ENCODE measurements around the gene PLEKHG5.
"Not testable (repeated sequence)": the region's sequence is repeated elsewhere in the genome, so short reads cannot be mapped to it uniquely, and the experiment has no call there.

Gene PLEKHG5

DNA sequence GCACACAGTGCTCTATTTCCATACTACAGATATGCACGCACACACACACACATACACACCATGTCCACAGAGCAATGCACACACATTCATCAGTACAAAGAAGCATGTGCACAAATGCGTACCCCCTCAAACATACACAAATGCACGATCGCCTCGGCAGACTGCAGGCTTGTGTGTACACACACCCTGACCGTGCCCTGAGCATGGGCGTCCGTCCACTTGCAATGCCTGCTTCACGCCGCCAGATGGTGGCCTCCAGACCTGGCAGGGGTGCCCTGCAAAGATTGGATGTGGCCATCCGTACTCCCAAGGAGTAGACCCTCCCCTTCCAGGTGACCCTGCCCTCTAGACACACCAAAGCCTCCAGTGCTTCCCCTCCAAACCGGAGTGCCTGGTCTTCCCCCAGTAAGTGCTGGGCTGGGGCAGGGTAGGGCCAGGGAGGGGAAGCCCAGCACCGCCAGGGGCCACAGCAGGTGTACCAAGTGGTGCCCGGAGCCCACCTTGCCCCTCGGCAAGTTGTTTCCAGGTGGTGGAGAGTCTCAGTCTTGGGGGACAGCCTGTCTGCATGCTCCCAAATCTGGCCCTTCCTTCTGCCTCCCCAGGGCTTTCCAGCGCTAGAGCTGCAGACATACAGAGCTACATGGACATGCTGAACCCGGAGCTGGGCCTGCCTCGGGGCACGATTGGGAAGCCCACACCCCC, 46.3 kb downstream of the PLEKHG5 start:
- no peak for DNase-seq

DNA sequence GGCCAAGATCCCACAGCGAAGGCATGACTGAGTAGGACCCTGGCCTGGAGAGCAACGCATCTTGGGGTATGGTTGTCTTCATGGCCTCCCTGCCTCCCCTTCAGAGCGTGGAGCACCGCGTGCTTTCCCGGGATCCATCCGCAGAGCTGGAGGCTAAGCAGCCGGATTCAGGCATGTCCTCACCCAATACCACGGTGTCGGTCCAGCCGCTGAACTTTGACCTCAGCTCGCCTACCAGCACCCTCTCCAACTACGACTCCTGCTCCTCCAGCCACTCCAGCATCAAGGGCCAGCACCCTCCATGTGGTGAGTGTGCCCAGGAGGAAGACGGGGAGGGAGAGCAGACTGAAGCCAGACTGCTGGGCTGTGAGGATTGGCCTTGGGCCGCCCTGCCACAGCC, 47.1 kb downstream of the PLEKHG5 start:
- DNase-seq = no peak

DNA sequence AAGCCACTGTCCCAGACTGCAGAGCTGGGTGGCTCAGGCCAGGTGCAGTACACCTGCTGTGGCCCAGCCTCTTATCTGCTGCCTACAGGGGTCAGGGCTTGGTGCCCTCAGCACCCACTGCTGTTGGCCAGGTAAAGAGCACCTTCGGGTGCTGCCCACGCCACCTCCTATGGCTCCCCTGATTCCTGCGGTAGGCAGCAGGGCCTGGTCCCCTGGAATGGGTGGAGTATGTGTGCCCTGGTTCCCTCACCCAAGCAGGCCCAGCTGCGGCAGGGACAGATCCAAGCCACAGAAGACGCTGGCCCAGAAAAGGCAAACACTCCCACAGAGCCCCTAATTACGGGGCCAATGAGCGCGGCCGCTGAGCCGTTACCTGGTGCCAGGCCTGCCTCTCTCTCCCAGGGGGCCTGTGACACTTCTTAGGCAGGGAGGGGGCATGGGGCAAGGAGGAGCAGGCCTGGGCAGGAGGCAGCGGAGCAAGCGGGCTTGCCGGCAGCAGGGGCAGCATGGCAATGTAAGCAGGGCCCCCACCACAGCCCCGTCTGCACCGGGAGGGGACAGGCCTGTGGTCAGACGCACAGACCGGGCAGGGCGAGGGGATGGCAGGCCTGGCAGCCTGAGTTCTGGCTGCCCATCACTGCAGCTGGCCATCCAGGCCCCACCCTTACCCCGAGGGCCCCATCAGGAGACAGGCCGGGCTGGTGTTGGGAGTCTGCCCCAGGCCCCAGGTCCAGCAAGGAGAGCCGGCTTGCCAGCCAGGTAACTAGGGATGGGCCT, 47.9 kb downstream of the PLEKHG5 start:
- peak; percentile 55 for DNase-seq

DNA sequence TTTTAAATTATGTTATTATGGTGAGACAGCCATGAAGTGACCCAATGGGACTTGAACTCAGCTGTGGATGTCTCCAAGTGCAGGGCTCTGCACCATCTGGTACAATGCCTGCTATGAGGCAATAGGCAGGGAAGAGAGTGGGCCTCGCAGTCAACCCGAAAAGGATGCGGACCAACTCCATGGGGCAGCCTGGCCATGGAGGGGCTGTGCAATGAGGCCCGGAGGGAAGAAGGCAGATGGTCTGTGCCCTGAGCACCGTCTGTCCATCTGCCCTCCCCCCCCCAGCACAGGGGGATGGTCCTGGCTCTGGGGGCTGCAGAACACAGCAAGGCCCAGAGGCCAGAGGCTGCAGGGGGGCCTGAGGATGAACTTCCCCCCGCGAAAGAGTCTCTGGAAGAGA, 49.9 kb downstream of the PLEKHG5 start:
- DNase-seq = no peak

DNA sequence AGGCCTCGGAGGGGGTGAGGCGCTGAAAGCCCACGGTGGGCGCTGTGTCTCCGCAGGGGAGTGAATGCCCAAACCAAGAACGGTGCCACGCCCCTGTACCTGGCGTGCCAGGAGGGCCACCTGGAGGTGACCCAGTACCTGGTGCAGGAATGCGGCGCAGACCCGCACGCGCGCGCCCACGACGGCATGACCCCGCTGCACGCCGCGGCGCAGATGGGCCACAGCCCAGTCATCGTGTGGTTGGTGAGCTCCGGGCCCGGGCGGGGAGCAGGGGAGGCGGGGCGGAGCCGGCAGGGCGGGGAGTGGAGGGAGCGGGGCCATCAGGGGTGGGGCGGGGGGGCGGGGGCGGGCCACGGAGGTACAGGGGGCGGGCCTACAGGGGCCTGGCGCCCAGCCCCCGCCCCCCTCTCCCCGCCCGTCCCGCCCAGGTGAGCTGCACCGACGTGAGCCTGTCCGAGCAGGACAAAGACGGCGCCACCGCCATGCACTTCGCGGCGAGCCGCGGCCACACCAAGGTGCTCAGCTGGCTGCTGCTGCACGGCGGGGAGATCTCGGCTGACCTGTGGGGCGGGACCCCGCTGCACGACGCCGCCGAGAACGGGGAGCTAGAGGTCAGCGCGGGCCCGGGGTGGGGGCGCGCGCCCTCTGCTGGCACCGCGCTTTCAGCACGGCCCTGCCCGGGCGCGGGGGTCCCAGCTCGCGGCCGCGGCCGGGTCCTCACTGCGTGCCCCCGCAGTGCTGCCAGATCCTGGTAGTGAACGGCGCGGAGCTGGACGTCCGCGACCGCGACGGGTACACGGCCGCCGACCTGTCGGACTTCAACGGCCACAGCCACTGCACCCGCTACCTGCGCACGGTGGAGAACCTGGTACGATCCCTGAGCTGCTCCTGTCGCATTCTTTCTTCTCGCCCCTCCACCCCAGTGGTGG, 51.0 kb downstream of the PLEKHG5 start:
- no peak for DNase-seq

DNA sequence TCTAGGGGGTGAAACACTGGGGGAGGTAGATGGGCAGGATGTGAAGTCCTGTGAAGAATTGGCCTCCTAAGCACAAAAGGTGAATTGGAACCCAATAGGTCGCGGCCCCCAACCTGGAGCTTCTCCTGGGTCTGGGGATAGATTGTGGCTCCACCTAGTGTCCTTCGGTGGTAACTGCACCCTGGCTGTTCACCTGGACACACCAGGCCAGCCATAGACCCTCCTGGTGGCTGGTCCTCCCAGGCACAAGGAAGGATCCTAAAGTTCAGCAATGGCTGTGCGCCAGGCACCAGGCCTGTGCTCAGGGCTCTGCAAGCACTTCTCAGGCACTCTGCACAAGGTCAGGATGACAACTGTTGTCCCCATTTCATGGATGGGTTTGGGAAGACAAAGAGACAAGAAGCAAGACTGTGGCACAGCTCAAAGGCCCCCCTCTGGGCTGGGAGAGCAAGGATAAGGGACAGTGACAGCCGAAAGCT, 53.4 kb downstream of the PLEKHG5 start:
- peak; percentile 76 for DNase-seq

DNA sequence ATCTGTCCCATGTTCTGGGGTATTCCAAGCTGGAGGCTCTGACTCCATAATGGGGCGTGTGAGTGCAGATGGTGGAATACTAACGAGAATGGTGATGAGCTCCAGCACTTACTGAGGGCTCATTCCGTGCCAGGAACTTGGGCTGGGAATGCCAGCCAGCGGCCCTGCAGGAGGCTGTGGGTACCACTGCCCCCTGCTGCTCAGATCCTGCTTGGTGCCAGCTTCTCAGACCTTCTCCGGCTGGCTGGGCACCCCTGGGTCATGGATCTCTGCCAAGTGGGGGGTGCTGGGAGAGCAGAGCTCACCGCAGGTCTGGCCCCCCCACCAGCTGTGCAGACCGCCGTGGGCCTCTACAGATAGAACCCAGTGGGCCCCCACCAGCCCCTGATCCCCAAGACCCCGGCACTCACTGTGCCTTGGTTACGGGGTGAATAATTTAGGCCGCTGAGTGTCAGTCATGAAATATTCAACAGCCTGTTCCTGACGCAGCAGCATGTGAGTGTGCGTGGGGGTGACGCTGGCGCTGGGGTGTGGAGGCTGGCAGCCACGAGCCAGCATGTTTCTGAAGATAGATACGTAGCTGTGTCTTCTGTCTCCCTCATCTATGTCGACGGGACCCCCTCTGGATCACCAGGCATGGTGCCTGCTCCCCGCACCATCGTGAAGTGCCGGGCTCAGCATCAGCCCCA, 54.3 kb downstream of the PLEKHG5 start:
- peak; percentile 16 for DNase-seq

DNA sequence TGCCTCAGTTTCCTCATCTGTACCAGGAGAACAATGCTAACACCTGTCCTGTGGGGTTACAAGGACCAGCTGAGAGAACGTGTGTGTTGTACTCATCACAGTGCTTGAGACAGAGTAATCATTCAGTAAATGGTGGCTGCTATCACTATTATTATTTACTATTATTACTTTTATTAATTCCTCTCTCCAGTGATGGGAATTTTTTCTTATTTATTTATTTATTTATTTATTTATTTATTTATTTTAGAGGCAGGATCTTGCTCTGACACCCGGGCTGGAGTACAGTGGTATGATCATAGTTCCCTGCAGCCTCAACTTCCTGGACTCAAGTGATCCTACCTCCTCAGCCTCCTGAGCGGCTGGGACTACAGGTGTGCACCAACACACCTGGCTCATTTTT, 55.2 kb downstream of the PLEKHG5 start:
- DNase-seq = not testable (repeated sequence)

DNA sequence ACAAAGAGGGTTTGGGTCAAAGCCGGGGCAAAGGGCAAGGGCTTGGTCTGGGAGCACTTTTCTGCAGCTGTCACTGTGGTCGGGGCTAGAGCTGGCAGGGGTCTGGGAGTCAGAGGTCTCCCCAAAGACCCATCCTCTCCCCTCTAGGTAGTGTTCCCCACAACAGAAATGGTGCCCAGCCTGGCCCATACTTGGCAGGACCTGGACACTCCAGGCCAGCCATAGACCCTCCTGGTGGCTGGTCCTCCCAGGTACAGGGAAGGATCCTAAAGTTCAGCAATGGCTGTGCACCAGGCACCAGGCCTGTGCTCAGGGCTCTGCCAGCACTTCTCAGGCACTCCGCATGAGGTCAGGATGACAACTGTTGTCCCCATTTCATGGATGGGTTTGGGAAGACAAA, 55.9 kb downstream of the PLEKHG5 start:
- DNase-seq = no peak

DNA sequence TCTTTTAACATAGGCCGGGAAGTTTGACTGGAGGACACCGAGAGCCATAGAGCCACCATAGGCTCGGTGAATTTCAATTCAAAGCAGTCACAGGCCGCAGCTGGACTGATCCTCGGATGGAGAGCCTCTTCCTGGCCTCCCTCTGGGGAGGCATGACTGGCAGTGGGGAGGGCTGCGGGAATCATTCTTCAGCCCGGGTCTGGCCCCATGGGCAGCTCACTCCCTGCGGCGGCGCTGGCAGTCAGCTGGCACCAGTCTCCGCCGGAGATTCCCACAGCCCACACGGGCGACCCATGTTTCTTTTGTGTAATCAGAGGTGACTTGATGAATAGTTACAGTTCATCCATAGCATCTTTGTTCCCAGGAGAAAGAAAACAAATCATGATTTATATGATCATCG, 56.3 kb downstream of the PLEKHG5 start:
- DNase-seq = no peak

DNA sequence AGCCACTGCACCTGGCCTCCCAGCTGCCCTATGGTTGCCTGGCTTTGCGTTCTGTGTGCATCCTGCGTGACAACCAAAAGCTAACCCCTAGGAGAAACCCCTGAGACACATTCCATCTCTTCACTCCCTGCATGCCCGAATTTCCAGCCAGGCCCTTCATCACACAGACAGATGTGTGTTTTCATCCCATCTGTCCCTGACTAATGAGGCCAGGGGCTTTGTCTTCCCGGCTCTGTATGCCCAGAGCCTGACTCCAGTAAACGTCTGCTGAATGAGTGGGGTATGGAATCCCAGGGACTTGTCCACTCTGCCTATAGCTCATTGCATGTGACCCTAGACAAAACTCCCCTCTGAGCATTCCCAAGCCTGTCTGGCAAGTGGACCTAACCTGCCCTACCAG, 57.3 kb downstream of the PLEKHG5 start:
- DNase-seq = no peak

DNA sequence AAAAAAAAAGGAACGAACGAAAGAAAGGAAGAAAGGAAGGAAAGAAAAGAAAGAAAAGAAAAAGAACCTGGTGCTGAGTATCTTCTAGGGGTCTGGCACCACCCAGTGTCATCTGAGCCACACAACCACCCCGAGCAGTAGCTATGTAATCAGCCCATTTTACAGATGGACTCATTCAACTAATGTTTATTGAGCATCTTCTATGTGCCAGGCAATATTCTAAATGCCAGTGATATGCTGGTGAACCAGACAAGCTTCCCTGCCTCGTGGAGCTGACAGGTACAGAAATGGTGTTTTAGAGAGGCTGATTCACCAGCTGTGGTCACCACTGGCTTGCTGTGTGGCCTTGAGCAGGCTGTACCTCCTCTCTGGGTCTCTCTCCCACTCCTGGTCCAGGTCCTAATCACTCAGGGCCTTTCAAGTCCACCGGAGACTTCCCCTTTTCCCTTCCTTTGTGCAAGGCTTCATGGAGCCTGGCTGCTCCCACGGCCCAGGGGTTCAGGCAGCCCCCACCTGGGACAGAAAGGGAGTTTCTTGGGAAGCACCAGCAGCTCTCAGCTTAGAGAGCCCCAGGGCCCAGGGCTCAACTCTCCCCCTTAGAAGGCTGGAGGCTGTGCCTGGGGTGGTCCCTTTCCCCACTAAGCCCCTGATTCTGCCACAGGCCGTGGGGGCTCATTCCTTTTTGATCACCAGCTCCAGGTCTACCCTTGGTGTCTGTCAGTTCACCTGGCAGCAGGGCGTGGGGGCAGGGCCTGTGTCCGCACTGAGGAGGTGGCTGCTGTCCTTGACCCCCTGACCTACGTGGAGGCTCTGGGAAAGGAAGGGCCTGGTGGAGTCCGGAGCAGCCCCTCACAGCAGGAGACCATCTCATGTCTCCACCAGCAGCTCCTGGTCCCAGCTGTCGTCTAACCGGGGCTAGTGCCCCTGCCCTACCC, 59.6 kb downstream of the PLEKHG5 start:
- not testable (repeated sequence) for DNase-seq

DNA sequence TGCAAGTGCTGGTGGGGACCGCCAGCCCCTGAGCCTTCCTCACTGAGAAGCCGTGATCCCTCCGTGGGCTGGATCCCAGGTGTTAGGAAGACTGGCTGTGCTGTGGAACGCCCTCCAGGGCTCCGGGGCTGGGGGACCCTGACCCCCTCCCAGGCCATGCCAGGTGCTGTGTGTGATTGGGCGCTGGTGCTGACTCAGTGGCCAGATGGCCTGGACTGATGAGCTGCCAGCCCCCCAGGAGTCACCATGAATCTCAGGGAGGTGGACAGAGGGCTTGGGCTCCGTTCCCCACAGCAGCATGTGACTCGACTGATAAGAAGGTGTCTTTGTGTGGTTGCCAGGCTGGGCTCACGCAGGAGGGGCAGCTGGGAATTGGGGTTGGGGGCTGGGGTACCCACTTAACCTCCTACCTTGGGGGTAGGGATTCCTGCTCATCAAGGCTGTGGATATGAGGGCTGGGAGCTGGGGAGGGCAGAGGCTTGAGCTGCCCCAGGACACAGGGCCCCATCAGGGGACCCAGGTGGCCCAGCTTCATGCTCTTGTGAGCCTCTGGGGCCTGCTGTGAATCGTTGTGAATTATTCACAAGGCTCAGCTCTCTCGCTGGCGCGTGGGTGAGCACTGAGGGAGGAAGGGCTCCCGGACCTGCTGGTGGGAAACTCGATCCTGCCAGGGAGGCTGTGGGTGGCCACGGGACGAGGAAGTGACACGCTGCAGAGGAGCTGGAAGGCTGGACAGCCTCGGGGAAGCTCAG, 61.6 kb downstream of the PLEKHG5 start:
- not testable (repeated sequence) for DNase-seq

DNA sequence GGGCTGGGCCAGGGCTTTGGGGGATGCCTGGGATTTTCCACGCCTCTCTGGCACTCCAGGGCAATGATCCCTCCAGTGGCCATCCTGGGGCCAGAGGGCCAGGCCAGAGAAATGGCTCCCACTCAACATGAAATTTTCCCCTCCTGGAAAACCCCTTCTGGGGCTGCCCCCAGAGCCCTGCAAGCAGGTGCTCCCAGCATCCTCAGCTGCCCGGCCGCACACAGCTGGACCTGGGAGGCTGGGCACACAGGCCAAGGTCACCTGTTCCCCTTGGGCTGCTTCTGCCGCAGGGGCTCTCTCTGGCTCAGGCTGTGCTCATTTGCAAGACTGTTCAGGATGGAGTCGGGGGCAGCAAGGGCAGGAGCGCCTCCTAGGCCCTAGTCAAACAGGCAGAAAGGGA, 63.0 kb downstream of the PLEKHG5 start:
- DNase-seq = not testable (repeated sequence)

DNA sequence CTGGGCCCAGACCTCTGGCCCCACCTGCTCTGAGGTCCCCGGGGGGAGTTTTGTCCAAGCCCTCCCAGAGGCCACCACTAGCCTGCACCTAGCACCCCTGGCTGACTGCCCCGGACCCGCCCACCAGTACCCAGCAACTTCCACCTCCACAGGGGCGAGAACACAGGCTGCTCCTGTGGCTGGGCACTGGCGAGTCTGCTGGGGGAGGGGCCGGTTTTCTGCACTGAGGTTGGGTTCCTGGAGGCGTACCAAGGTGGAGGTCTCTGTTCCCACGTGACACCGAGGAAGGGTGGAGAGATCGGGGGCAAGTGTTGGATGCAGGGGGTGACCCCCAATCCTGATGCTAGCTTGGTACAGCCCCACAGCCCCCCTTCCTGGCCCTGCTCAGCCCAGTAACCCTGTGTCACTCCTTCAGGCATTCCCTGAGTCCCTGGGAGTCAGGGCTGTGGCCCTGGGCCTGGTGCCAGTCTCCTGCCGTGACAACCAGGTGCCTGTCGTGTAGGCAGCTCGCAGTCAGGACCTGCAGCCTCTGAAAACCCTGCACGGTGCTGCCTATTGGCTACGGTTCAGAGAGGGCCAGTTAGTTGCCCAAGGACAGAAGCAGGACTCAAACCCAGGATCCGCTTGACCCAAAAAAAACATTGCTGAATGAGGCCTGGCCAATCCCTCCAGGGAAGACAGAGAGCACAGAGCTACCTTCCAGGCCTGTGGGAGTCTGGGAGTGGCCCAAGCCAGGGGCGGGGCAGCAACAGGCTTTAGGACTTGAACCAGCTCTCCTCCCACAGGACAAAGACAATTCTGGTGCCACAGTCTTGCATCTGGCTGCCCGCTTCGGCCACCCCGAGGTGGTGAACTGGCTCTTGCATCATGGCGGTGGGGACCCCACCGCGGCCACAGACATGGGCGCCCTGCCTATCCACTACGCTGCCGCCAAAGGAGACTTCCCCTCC, 63.8 kb downstream of the PLEKHG5 start:
- peak; percentile 84 for DNase-seq

DNA sequence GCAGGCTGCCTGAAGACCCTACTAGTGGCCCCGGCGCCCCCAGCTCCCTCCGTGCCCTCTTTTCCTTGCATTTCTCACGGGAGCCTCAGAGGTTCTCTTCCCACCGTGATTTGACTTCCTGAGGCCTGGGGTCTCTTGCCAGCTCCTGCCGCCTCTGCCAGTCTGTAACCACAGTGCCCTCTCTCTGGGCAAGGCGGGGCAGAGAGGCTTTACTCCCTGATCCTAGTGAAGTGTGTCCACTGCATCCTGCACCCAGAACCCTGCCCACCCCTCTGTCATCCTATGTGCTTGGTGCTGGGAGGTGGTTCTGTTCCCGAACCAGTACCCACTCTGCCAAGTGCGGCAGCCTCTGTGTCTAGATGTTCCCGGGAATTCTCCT, 64.5 kb downstream of the PLEKHG5 start:
- no peak for DNase-seq

DNA sequence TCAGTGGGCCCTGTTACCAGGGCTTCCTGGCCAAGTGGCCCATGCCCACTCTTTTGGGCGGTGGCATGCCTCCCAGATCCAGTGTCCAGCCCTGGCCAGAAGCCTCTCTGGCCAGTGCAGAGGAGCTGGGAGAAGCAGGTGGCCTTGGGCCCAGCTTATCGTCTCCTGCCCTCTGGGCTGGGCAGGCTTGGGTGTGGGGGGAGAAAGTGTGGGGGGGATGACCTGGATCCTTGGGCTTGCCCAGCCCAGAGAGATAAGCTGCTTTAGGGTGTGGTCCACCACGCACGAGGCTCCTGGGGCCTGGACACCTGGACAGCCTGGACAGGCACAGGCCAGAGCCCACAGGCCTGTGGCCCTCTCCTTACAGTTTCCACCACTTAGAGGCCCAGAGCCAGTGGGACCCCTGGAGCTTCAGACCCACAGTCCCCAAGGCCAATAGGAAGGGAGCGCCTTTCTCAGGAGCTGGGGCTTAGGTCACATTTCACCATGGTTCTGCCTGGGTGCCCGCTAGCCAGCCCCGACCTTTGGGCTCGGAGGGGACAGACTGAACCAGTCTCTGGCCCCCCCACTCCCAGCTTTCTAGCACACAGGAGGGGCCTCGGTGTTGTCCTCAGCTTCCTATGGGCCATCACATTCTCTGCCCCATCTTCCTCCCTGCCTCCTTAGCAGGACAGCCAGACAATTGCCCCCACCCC, 65.0 kb downstream of the PLEKHG5 start:
- DNase-seq = no peak

DNA sequence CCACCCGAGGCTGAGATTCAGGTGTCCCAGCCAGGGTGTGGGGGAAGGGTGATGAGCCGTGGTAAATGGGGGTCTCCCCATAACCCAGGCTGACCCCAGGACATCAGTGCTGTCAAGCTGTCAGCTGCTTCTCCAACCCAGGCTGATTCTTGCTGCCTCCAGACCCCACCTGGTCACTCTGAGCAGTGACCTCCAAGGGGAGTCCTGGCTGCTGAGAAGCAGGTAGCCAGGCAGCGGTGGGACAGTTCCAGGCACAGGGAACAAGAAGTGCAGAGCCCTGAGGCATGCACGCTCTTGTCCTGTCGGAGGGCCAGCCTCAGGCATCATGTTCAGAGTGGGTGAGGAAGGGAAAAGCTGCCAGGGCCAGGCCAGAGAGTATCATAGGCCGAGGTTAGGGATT, 65.8 kb downstream of the PLEKHG5 start:
- no peak for DNase-seq
